ENCODE measurements around the gene TDRD10. TPM values are rescaled to one million over a fixed set of nuclear protein-coding genes. Genes with fewer than 3 reads are reported as not detected.

The TDRD10 gene
- total and polyA plus RNA-seq, 4 donors, result 0.23 to 1.5 (median 0.78) TPM

GRCh38 chr1:154583773-154584172, 81.8 kb downstream of the TDRD10 start:
- no peak for TF ChIP-seq REST (IDR thresholded peaks at IDR 0.05)
- TF ChIP-seq HNF4A (conservative IDR thresholded peaks at IDR 0.05), result no peak
- no peak for TF ChIP-seq JUND (IDR thresholded peaks at IDR 0.05)
- no peak for TF ChIP-seq EGR1 (IDR thresholded peaks at IDR 0.05; ENCODE audit: low read depth in 2 of 2)
- TF ChIP-seq RXRA (IDR thresholded peaks at IDR 0.05), result no peak
- no peak for TF ChIP-seq NR2F2 (IDR thresholded peaks at IDR 0.05)
- TF ChIP-seq RAD21 (IDR thresholded peaks at IDR 0.05), result no peak
- TF ChIP-seq YY1 (IDR thresholded peaks at IDR 0.05), result no peak
- no peak for TF ChIP-seq FOXA2 (IDR thresholded peaks at IDR 0.05)
- no peak for TF ChIP-seq ZBTB33 (IDR thresholded peaks at IDR 0.05)
- no peak for TF ChIP-seq FOXA1 (IDR thresholded peaks at IDR 0.05)
- no peak for TF ChIP-seq GABPA (IDR thresholded peaks at IDR 0.05 in 1 of 2, conservative IDR thresholded peaks at IDR 0.05 in 1 of 2)
- no peak for TF ChIP-seq SP1 (IDR thresholded peaks at IDR 0.05)
- no peak for TF ChIP-seq MAX (IDR thresholded peaks at IDR 0.05)
- 75% methylated on average over 9 of the region's 9 CpGs for WGBS
- no peaks in the 10 kb centered on the region for H3K9me3 ChIP-seq (ENCODE audit: control insufficient read depth in 4 of 4, low read length in 3 of 4)
- H3K4me1 ChIP-seq (ENCODE audit: control insufficient read depth in 4 of 4, insufficient read depth in 4 of 4, low read length in 3 of 4), result no peaks in the 10 kb centered on the region
- H3K36me3 ChIP-seq (ENCODE audit: control insufficient read depth in 4 of 4, insufficient read depth in 3 of 4, low read depth in 1 of 4, low read length in 3 of 4), result peaks cover 31 to 97% (median 93%) of the 10 kb centered on the region in 4 donors
- H3K27me3 ChIP-seq (ENCODE audit: control insufficient read depth in 4 of 4, insufficient read depth in 4 of 4, low read length in 3 of 4), result no peaks in the 10 kb centered on the region
- H3K27ac ChIP-seq (ENCODE audit: low read depth in 1 of 2, low read length in 2 of 2), result no peak overlapping the region
- no peak overlapping the region for H3K4me3 ChIP-seq (ENCODE audit: low read depth in 1 of 3, low read length in 3 of 3)
- H3K9ac ChIP-seq (ENCODE audit: low read depth in 1 of 2, low read length in 2 of 2), result no peak overlapping the region
- DNase-seq (ENCODE audit: low spot score), result no peak

- Histone ChIP-seq H3K36me3 (ENCODE audit: control insufficient read depth in 4 of 4, insufficient read depth in 3 of 4, low read depth in 1 of 4, low read length in 3 of 4) (peaks cover 31 to 97% (median 95%) of the 10 kb centered on the region in 4 donors), H3K4me1 (ENCODE audit: control insufficient read depth in 4 of 4, insufficient read depth in 4 of 4, low read length in 3 of 4) (no peaks in the 10 kb centered on the region), H3K27me3 (ENCODE audit: control insufficient read depth in 4 of 4, insufficient read depth in 4 of 4, low read length in 3 of 4) (no peaks in the 10 kb centered on the region), H3K27ac (ENCODE audit: low read depth in 1 of 2, low read length in 2 of 2) (no peak overlapping the region), H3K9ac (ENCODE audit: low read depth in 1 of 2, low read length in 2 of 2) (no peak overlapping the region), H3K4me3 (ENCODE audit: low read depth in 1 of 3, low read length in 3 of 3) (no peak overlapping the region), H3K9me3 (ENCODE audit: control insufficient read depth in 4 of 4, low read length in 3 of 4) (no peaks in the 10 kb centered on the region)
- 88% methylated on average over 9 of the region's 9 CpGs for WGBS
- DNase-seq (ENCODE audit: low spot score), result no peak
- TF ChIP-seq REST (IDR thresholded peaks at IDR 0.05), result no peak
- no peak for TF ChIP-seq GABPA (IDR thresholded peaks at IDR 0.05 in 1 of 2, conservative IDR thresholded peaks at IDR 0.05 in 1 of 2)
- TF ChIP-seq ZBTB33 (IDR thresholded peaks at IDR 0.05), result no peak
- TF ChIP-seq HNF4G (IDR thresholded peaks at IDR 0.05), result no peak
- no peak for TF ChIP-seq SP1 (IDR thresholded peaks at IDR 0.05)
- TF ChIP-seq NR2F2 (IDR thresholded peaks at IDR 0.05), result no peak
- TF ChIP-seq RXRA (IDR thresholded peaks at IDR 0.05), result no peak
- no peak for TF ChIP-seq RAD21 (IDR thresholded peaks at IDR 0.05)
- TF ChIP-seq HNF4A (conservative IDR thresholded peaks at IDR 0.05), result no peak
- no peak for TF ChIP-seq ATF3 (IDR thresholded peaks at IDR 0.05)
- TF ChIP-seq YY1 (IDR thresholded peaks at IDR 0.05), result no peak
- no peak for TF ChIP-seq TAF1 (conservative IDR thresholded peaks at IDR 0.05)
- TF ChIP-seq JUND (IDR thresholded peaks at IDR 0.05), result no peak
- TF ChIP-seq MAX (IDR thresholded peaks at IDR 0.05), result no peak
- no peak for TF ChIP-seq FOXA2 (IDR thresholded peaks at IDR 0.05)
- no peak for TF ChIP-seq FOXA1 (IDR thresholded peaks at IDR 0.05)
Observed at GRCh38 chr1:154584267-154584994, 82.4 kb downstream of the TDRD10 start.

Data from liver (tissue), 9 donors.